HCEC 1CT (cell line): ENCODE results near the gene MPPED1.

ENCODE experiments used
- DNase-seq: peaks from one replicate; pipeline ENCODE4 v3.0.0-alpha.2; 2017

MPPED1 gene

DNA sequence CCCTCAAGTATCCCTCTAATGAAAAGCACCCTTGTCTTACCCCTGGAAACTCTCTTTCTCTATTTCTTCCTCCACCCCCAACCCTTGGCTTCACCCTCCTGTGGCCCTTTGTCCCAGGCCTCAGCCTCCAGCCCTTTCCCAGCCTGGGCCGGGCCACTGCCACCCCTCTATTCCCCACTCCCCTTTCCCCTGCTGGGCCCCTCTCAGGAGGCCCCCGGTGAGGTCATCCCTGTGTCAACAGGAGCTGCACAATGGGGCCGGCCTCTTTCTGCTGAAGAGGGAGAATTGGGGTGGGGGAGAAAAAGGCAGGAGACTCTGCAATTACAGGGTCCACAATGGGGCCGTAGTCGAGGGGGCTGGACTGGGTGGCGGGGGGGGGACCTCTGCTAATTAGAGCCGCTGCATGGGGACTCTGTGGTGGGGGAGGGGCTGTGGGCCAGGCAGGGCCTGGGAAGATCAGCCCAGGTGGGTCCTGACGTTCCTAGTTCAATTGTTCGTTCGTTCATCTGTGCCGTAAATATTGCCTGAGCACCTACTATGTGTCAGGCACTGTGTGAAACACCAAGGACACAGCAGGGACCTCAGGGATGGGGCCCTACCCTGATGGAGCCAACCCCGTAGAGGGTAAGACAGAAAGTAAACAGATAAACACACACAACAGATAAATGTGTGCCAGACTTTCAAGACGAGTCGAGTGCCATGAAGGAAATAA lies 18.5 kb upstream of the MPPED1 start:
- DNase-seq = no peak

- no peak for DNase-seq
These were observed 17.9 kb upstream of the MPPED1 start for GRCh38 chr22:43393844-43394474.

DNA sequence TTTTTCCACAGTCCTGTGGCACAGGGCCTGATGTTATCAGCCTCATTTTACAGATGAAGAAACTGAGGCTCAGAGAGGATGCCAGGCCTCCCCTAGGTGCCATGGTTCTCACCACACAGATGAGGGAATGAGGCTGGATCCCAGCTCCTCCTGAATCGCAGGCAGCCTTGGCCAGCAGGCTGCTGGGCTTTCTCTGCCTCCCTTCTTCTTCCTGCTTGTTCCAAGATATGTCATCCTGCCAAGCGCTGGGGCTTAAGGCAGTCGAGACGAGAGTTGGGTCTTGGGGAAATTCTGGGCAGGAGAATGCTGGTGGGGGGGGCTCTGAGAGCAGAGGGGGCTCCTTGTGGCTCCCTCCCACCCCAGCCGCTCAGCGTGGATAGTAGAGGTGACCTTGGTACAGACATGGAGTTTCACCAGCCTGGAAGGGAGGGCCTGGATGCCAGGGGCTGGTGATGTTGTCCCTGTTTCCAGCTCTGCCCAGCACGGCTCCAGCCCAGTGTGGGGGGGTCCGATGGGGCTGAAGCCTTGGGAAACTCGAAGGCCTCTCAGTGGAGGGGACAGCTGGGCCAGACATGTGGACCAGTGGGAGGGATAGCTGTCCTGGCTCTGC lies 16.6 kb upstream of the MPPED1 start:
- no peak for DNase-seq

- no peak for DNase-seq
These were observed 15.4 kb upstream of the MPPED1 start for GRCh38 chr22:43396321-43396933.

DNA sequence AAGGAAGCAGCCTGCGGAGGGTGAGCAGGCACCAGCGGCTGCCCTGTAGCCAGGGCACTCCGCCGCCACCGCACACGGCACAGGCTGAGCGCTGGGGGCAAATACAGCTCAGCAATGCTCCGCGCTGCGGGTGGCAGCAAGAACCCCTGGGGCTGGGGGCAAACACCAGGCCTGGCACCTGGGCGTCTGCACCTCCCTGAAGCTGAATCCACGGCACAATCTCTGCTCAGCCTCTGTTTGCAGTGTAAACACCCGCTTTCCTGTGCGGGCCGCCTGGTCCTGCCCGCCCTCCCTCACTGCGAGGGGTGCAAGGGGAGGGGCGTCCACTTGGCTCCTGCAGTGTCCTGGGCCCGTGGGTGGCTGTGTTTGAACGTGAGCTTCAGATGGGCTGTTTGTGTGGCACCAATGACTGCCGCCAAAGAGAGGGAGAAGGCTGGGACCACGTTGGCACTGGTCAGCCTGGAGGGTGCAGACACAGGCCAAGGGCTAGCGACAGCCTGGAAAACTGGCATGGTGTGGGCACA lies 14.8 kb upstream of the MPPED1 start:
- no peak for DNase-seq

DNA sequence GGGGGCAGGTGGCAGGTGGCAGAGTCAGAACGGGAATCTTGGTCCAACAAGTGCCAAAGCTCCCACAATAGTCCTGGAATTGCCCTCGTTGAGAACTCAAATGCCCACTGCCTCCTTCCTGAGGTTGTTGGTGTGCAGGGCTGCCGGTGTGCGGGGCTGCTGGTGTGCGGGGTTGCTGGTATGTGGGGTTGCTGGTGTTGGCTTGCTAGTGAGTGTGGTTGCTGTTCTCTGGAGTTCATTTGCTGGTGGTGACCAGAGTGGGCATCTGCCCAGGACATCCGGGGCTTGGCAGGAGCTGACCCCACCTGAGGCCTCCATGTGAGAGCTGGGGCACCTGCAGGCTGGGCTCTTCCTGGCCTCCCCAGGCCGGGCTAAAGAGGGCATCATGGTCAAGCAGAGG lies 14.0 kb upstream of the MPPED1 start:
- DNase-seq = no peak

DNA sequence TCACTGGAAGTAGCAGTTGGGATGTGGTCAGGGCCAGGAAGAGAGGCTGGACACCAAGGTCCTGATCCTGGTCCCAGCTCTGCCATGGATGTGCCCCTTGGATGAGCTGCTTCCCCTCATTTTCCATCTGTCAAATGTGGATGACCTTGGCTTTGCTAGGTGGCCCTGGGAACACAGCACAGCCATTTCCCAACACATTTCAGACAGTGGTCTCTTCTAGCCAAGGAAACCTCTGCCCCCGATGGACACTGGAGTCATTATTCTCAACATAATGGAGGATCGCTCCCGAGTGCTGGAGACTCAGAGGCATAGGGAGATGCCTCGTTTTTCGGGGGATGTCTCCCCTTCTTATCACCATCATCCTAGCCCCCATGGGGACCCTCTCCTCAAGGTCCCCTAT lies 13.6 kb upstream of the MPPED1 start:
- DNase-seq = no peak

GRCh38 chr22:43398910-43399309 lies 12.9 kb upstream of the MPPED1 start:
- no peak for DNase-seq

- no peak for DNase-seq
These were observed 12.4 kb upstream of the MPPED1 start for GRCh38 chr22:43399338-43399979.

- no peak for DNase-seq
These were observed 11.8 kb upstream of the MPPED1 start for GRCh38 chr22:43399980-43400358.

DNA sequence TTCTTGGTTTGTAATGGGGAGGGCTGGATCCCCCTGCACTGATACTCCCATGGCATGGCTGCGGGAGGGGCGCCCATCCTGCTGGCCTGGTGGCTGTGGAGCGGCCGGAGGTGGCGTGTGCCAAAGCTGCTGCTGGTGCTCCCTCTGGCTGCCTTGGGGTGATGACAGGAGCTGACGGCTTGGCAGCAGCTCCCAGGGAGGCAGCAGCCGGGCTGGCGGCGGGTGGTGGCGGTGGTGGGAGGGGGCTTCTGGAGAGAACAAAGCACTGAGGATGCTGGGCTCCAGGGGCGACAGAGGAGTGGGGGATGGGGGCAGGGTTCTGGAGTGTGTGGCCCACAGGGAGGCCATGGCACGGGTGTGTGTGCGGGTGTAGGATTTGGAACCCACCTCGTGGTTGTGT lies 11.4 kb upstream of the MPPED1 start:
- DNase-seq = no peak

GRCh38 chr22:43401233-43401632 lies 10.6 kb upstream of the MPPED1 start:
- DNase-seq = no peak

DNA sequence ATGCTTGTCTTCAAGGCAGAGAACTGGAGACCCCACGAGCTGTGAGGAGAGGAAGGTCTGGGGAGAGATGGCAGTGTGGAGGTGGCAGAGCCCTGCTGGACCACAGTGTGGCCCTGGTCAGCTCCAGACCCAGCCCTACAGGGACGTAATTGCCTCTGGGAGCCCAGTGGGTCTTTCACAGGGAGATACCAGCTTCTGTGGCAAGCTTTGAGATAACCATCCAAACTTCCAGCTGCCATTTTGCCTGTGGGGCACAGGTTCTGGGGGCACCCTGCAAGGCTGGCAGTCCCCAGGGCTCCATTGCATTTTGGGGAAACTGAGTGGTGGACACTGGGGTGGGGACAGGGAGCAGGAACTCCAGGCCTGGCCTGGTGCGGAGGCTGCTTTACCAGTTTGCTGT lies 10.2 kb upstream of the MPPED1 start:
- DNase-seq = no peak

DNA sequence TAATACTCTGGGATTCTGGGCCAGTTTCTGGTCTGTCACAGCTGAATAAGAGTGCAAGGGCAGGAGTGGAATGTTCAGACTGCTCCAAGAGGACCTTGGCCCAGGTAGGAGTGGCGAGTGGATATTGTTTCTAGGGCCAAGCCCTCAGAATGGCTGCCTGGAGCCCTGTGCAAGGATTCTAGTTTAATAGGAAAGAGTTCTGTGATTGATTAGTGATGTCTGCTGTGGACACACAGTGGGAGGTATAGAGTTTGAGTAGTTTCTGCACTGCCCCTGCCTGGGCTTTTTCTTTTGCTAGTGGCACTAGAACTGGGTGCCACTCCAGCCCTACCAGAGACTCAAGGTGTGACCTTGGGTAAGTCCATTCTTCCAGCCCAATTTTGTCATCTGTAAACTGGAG lies 9.7 kb upstream of the MPPED1 start:
- DNase-seq = no peak

DNA sequence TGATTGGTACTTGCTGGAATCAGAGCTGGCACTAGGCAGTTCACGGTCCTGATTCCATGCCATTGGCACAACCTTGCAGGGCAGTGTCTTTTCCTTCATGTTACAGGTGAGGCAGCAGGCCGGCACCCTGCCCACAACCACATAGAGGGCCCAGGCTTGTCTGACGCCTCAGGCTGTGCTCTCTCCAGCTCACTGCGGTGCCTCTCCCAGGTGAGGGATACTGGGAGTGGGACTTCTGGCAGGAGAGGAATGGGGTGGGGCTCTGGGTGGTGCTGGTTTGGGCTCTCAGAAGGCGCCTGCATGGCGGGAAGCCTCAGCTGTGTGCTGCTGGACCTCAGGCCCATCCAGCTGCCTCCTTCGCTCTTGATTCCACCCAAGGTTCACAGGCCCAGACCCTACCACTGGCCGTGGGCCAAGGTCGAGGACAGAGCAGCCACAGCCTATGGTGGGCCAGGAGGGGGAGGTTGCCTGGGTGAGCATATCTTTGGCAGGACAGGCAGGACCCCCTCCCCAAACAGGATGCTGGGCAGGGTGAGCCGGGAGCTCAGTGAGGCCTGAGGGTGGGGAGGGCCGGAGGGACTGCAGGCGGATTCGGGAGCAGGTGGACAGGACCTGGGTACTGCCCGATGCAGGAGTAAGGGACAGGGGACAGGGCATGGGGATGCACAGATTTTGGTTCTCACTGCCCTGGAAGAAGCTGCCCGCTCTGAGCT lies 7.0 kb upstream of the MPPED1 start:
- DNase-seq = no peak

- no peak for DNase-seq
These were observed 5.5 kb upstream of the MPPED1 start for GRCh38 chr22:43406186-43406790.

DNA sequence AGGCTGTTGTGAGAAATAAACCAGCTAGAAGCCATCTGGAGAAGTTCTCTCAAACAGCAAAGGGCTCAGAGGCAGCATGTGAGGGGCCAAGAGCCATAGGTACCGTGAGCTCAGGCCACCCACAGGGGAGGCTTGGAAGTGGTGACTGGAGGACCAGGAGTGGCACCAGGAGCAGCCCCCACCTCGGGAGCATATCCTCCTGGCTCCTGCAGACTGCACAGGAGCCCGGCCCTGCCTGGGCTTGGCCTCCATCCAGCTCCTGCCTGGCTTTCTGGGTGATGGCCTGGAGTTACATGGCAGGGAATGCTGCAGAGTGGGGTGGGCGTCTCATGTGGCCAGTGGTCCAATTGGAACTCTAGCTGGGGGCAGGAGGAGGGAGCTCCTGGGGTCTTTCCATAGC lies 4.2 kb upstream of the MPPED1 start:
- no peak for DNase-seq

DNA sequence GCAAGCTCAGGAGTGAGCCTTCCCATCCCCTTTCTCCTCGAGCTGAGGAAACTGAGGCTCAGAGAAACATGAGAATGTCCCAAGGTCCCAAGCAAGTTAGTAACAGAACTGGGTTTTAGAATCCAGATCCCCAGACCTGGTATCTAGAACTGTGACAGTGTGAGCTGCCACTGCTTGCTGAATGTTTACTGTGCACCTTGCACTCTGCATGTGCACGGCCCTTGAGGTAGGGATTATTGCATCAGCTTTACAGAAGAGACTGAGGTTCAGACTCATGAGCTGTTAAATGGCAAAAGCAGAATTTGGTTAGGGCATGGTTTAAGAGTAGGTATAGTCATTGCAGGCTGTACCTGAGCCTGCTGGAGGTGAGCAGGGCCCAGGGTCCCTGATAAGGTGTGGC lies 3.8 kb upstream of the MPPED1 start:
- no peak for DNase-seq

DNA sequence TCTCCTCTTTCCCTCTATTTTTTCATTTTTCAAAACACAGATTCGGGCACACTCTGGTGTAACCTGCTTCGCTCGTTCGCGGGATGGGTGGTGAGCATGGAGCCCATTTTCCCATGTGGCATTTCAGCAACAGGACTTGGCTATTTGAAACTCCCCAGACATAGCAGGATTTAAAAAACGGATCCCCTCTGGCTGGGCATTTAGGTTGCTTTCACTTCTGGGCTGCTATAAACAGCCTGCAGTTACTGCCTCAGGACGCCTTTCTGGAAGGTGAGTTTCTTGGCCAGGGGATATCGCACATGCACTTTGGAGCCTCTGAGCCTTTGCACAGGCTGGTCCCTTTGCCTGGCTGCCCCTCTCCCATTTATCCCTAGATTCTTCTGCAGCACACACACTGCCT lies 2.8 kb upstream of the MPPED1 start:
- DNase-seq = no peak

DNA sequence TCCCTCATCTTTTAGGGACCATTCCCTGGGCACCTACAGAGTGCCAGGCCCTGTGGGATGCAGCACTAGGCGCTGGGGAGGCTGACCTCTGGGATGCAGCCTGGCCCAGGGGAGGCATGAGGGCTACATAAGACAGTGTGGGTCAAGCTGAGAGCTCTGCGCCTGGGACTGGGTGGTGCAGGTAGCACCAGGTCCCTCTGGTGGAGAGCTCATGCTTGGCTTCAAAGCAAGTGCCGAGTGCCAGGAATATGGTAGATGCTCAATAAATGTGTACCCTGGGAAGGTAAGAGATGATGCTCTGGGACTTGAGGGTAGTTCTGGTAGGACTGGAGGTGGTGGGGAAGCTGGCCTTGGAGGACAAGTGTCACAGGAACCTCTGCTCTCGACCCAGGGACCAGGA lies 2.0 kb upstream of the MPPED1 start:
- DNase-seq = no peak

DNA sequence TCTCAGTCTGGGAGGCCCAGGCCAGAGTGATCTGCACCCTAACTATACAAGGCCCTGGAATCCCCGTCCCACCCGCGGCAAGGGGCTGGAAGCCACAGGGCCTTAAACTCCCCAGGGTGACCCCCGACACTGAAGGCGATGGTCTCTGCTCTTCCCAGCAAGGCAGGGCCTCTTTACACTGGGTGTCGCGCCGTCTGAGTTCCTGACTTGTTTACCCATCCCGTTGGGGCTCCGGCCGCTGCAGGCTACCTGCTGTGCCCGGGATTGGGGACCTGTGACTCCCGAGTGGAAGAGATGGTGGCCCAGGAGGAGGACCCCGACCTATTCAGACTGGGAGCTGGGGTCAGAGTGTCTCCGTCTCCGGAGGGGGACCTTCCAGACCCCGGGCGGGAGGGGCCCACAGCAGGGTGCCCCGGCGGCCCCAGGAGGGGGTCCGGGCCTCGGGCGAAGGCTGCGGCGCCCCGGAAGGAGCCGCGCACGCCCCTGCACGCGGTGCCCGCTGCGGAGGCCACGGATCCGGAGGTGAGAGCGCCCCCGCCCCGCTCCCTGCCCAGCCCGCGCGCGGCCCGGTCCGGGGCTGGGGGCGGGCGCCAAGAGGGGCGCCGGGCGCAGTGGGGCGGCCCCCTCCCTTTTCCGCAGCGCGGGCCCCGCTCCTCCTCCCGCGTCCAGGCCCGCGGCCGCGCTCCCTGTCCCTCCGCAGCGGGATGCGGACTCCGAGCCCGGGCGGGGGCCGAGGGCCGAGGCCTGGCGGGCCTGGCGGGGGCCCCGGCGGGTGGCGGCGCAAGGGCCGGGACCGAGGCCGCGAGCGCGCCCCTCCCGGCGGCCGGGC lies 560 bp upstream of the MPPED1 start:
- no peak for DNase-seq
